H1 (cell line): ENCODE results near the gene USP54. TPM values are rescaled to one million over a fixed set of nuclear protein-coding genes. Genes with fewer than 3 reads are reported as not detected.

Source experiments
- CTCF ChIA-PET: fragments of 300-600 bp; sonication (Branson Sonifier 250); formaldehyde crosslinking; loops from one replicate; lab custom pipeline; 2021; ENCODE audit not compliant: partially characterized antibody; lab: Charles Lee
- POLR2A ChIA-PET: fragments of 300-600 bp; sonication (Branson Sonifier 250); formaldehyde crosslinking; loops from one replicate; lab custom pipeline; 2021; ENCODE audit warnings: inconsistent platforms; ENCODE audit not compliant: partially characterized antibody; lab: Charles Lee
- DNase-seq, 2 experiments: peaks; one replicate each; pipeline versions ENCODE4 v3.0.0 to v3.0.0-alpha.2; 2010 to 2022; ENCODE audit warnings: low spot score in 2 of 2, low read depth in 1 of 2, mixed read lengths in 1 of 2
- FAIRE-seq: peaks from 2 replicates; lab custom pipeline; 2011; peaks lifted over from hg19 to GRCh38; lab: Jason Lieb, UNC
- H2AFZ ChIP-seq: 2 replicates; pipeline ENCODE4 v1.8.1; 2012; ENCODE audit warnings: low read length, inconsistent platforms
- H2AK5ac ChIP-seq: 2 replicates; pipeline ENCODE4 v1.6.1; 2013; ENCODE audit warnings: low read depth, low read length
- H2BK120ac ChIP-seq: replicated peaks from 2 replicates; pipeline ENCODE3; 2013; ENCODE audit warnings: low read depth, low read length, inconsistent platforms
- H2BK12ac ChIP-seq: 2 replicates; pipeline ENCODE4 v1.6.1; 2013; ENCODE audit warnings: low read depth, low read length
- H2BK15ac ChIP-seq: 2 replicates; pipeline ENCODE4 v1.6.1; 2013; ENCODE audit warnings: low read length
- H2BK20ac ChIP-seq: 2 replicates; pipeline ENCODE4 v1.6.1; 2013; ENCODE audit warnings: low read length
- H2BK5ac ChIP-seq: 2 replicates; pipeline ENCODE4 v1.6.1; 2013; ENCODE audit warnings: low read depth, low read length
- H3K14ac ChIP-seq: 2 replicates; pipeline ENCODE4 v1.6.1; 2013; ENCODE audit warnings: inconsistent platforms; ENCODE audit not compliant: insufficient read length
- H3K18ac ChIP-seq: 2 replicates; pipeline ENCODE4 v1.6.1; 2013; ENCODE audit warnings: low read length; ENCODE audit errors: extremely low read depth
- H3K23ac ChIP-seq: 2 replicates; pipeline ENCODE4 v1.6.1; 2013; ENCODE audit warnings: inconsistent platforms; ENCODE audit not compliant: insufficient read length
- H3K23me2 ChIP-seq: 2 replicates; pipeline ENCODE4 v1.6.1; 2013; ENCODE audit warnings: low read depth, low read length
- H3K27ac ChIP-seq: 2 replicates; pipeline ENCODE4 v1.6.1; 2011; ENCODE audit warnings: low read depth, low read length, inconsistent platforms
- H3K27me3 ChIP-seq, 4 experiments: replicated peaks in 1 of 4; 1 replicate in 1 of 4; 2 replicates in 3 of 4; pipeline versions ENCODE4 v1.6.1 to v1.8.1; 2011 to 2013; ENCODE audit warnings: low read length in 3 of 4, mild to moderate bottlenecking in 3 of 4, inconsistent platforms in 2 of 4, mixed read lengths in 2 of 4, moderate library complexity in 1 of 4; ENCODE audit not compliant: control insufficient read depth in 3 of 4, insufficient read depth in 3 of 4; ENCODE audit errors: extremely low read depth in 1 of 4
- H3K36me3 ChIP-seq, 4 experiments: 2 replicates each; pipeline versions ENCODE4 v1.6.1 to v1.8.1; 2011 to 2013; ENCODE audit warnings: mild to moderate bottlenecking in 4 of 4, low read length in 3 of 4, moderate library complexity in 2 of 4, control low read depth in 1 of 4, inconsistent platforms in 1 of 4; ENCODE audit not compliant: insufficient read depth in 4 of 4, control insufficient read depth in 2 of 4
- H3K4ac ChIP-seq: replicated peaks from 2 replicates; pipeline ENCODE3; 2013; ENCODE audit warnings: low read length, low read depth, mixed read lengths, inconsistent platforms; ENCODE audit not compliant: insufficient read length
- H3K4me1 ChIP-seq, 4 experiments: replicated peaks in 1 of 4; 1 replicate in 1 of 4; 2 replicates in 3 of 4; pipeline versions ENCODE4 v1.6.1 to v1.8.1; 2011 to 2013; ENCODE audit warnings: low read length in 3 of 4, inconsistent platforms in 2 of 4, mixed read lengths in 1 of 4; ENCODE audit not compliant: insufficient read depth in 4 of 4, control insufficient read depth in 3 of 4
- H3K4me2 ChIP-seq, 2 experiments: 2 replicates each; pipeline versions ENCODE4 v1.6.1 to v1.8.1; 2011 to 2013; ENCODE audit warnings: low read depth in 2 of 2, low read length in 2 of 2, control low read depth in 1 of 2, inconsistent platforms in 1 of 2, mild to moderate bottlenecking in 1 of 2; ENCODE audit not compliant: insufficient read depth in 1 of 2
- H3K4me3 ChIP-seq, 4 experiments: fragments of 200-600, 300-600 bp in 1 of 4; sonication (generic), shearing (Covaris generic), sonication (Bioruptor Twin) in 1 of 4; 2 replicates each; pipeline versions ENCODE4 v1.5.1 to v1.8.1; 2011 to 2016; ENCODE audit warnings: low read length in 4 of 4, low read depth in 3 of 4, control low read depth in 2 of 4, inconsistent platforms in 2 of 4, mild to moderate bottlenecking in 2 of 4, mixed read lengths in 1 of 4, moderate library complexity in 1 of 4; ENCODE audit not compliant: insufficient read depth in 2 of 4; ENCODE audit errors: extremely low read depth in 1 of 4
- H3K56ac ChIP-seq: replicated peaks from 2 replicates; pipeline ENCODE3; 2013; ENCODE audit warnings: low read depth, mild to moderate bottlenecking, mixed read lengths, low read length, inconsistent platforms; ENCODE audit not compliant: insufficient read length
- H3K79me1 ChIP-seq: 2 replicates; pipeline ENCODE4 v1.6.1; 2013; ENCODE audit warnings: low read depth, low read length, control low read depth
- H3K79me2 ChIP-seq, 2 experiments: 2 replicates each; pipeline versions ENCODE4 v1.6.1 to v1.8.1; 2012 to 2013; ENCODE audit warnings: low read length in 2 of 2, mild to moderate bottlenecking in 2 of 2, inconsistent platforms in 1 of 2; ENCODE audit not compliant: insufficient read depth in 2 of 2, control insufficient read depth in 1 of 2
- H3K9ac ChIP-seq, 4 experiments: replicated peaks in 1 of 4; 1 replicate in 1 of 4; 2 replicates in 3 of 4; pipeline versions ENCODE4 v1.6.1 to v1.8.1; 2011 to 2013; ENCODE audit warnings: low read depth in 3 of 4, low read length in 3 of 4, control low read depth in 2 of 4, mild to moderate bottlenecking in 2 of 4, moderate library complexity in 2 of 4, inconsistent platforms in 1 of 4; ENCODE audit errors: extremely low read depth in 1 of 4
- H3K9me3 ChIP-seq, 2 experiments: 2 replicates each; pipeline versions ENCODE4 v1.6.1 to v1.8.1; 2012 to 2013; ENCODE audit warnings: mild to moderate bottlenecking in 2 of 2, moderate library complexity in 2 of 2, control low read depth in 1 of 2, inconsistent platforms in 1 of 2, low read depth in 1 of 2, low read length in 1 of 2, mixed read lengths in 1 of 2; ENCODE audit not compliant: insufficient read depth in 2 of 2
- H4K20me1 ChIP-seq, 2 experiments: replicated peaks in 1 of 2; 2 replicates each; pipeline versions ENCODE3 to v1.8.1; 2011 to 2013; ENCODE audit warnings: inconsistent platforms in 2 of 2, low read length in 2 of 2, mild to moderate bottlenecking in 1 of 2; ENCODE audit not compliant: insufficient read depth in 2 of 2, control insufficient read depth in 1 of 2
- H4K5ac ChIP-seq: 2 replicates; pipeline ENCODE4 v1.6.1; 2013; ENCODE audit warnings: low read length, low read depth, mixed read lengths, inconsistent platforms; ENCODE audit not compliant: insufficient read length
- H4K8ac ChIP-seq: 2 replicates; pipeline ENCODE4 v1.8.0; 2013; ENCODE audit warnings: mild to moderate bottlenecking, moderate library complexity, low read length, inconsistent platforms; ENCODE audit not compliant: insufficient read depth; ENCODE audit errors: extremely low read depth
- H4K91ac ChIP-seq: replicated peaks from 2 replicates; pipeline ENCODE3; 2013; ENCODE audit warnings: low read length, mixed read lengths, inconsistent platforms; ENCODE audit not compliant: insufficient read length
- CREB1 ChIP-seq: IDR thresholded peaks from 2 replicates; pipeline ENCODE4 v1.6.1; 2012; ENCODE audit warnings: inconsistent platforms
- GTF2F1 ChIP-seq: IDR thresholded peaks from 2 replicates; pipeline ENCODE4 v1.6.1; 2012; ENCODE audit warnings: low read depth, low read length, improper control_type of control experiment, borderline replicate concordance
- KDM4A ChIP-seq: IDR thresholded peaks from one replicate; pipeline ENCODE4 v1.7.1; 2012; ENCODE audit warnings: low read depth, mild to moderate bottlenecking, moderate library complexity, low read length, inconsistent platforms; ENCODE audit not compliant: severe bottlenecking
- POLR2AphosphoS5 ChIP-seq: IDR thresholded peaks from 2 replicates; pipeline ENCODE4 v1.6.1; 2011; ENCODE audit warnings: low read depth, low read length
- WGBS, 2 experiments: shearing (Covaris generic) in 1 of 2; methylation state at CpG; one replicate each; pipeline versions ENCODE4 v1.1.6 to v1.1.7; 2013 to 2015; ENCODE audit warnings: low lambda C conversion rate in 2 of 2, mixed read lengths in 2 of 2, inconsistent platforms in 1 of 2, low coverage in 1 of 2, missing lambda C conversion rate in 1 of 2; ENCODE audit not compliant: insufficient replicate concordance in 2 of 2, insufficient coverage in 1 of 2, insufficient read length in 1 of 2; ENCODE audit errors: extremely low coverage in 1 of 2, missing lambda C conversion rate in 1 of 2; 5-methylcytosine and 5-hydroxymethylcytosine counted together
- polyA plus RNA-seq, 7 experiments: library from polyadenylated mRNA; depleted of rRNA in 3 of 7; stranded (reverse) in 5 of 7; unstranded in 2 of 7; fragments of >200 nt in 5 of 7; fragments of 200-250 nt in 2 of 7; gene quantifications; 1 replicate in 5 of 7; 2 replicates in 1 of 7; 4 replicates in 1 of 7; pipeline versions ENCODE4 v1.2.1 to v1.2.3, GENCODE V29; 2011 to 2013; ENCODE audit warnings: missing spikeins in 2 of 7, mixed read lengths in 2 of 7
- total RNA-seq: library from RNA; stranded (reverse); fragmentation: NEBNext Ultra II Directional; extraction: Animal tissue kit (Norgen Biotek cat#: 25700); gene quantifications from 2 replicates; pipeline ENCODE4 v1.2.1, GENCODE V29; 2021

The USP54 gene
- total and polyA plus RNA-seq, 2 of the 8 experiments (the other 6 are each of a cell fraction or from before 2014, with no cell fraction given) = 46.2 to 65.6 TPM

DNA sequence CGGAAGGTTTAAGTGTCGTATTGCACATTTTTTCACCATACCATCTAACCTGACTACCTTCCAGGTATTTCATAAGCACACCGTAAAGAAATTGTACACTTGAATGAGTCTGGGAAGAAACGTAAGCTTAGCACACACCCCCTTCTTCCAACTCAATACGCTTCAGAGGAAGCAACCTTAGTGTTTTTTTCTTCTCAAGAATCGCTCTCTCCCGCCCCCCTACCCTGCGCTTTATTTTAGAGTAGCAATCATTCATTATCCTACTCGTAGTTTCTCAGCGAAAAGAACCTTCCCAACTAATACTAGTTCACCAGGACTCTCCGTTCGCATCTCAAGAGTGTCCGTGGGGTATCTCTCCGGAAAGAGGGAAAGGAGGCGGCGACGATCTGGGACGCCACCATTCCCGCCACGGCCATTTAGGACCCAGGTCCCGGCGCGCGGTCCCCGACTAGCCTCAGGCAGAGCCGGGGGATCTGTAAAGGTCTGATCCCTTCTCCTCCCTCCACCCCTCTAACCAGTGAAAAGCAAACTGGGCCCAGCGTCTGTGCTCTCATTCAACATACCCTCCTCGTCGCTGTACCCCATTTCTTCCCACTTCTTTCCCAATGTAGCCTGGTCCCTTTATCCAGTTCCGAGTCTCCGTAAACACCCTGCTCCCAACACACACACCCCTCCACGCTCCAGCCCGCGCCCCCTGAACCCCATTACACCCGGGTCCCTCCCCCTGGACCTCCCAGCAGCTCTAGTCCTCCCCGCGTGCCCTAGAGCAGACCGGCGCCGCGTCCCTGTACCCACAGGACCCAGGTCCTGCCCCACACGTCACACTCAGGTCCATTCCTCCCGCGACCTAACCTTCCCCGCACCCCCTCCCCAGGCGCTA is 34.1 kb upstream of the USP54 start:
- Histone ChIP-seq H3K79me2 (peaks cover 0 to 30% of the 10 kb centered on the region in 2 experiments; a peak in 3 of 4 replicates), H2BK5ac (peak overlapping the region; percentile 96), H4K5ac (peak overlapping the region; percentile 82), H2BK15ac (no peak overlapping the region), H3K9ac (peak overlapping the region; percentile 85 to 98 (median 94)), H3K9me3 (no peaks in the 10 kb centered on the region), H3K18ac (peak overlapping the region; percentile 75), H4K20me1 (no peaks in the 10 kb centered on the region), H2BK12ac (peak overlapping the region; percentile 77), H3K36me3 (no peaks in the 10 kb centered on the region), H4K91ac (peak overlapping the region; percentile 70), H3K79me1 (peaks cover 5% of the 10 kb centered on the region; the same call in 1 of the 2 replicates), H3K4ac (no peak overlapping the region), H2BK120ac (no peak overlapping the region), H3K4me2 (peak overlapping the region; percentile 68 to 87), H3K4me3 (peak overlapping the region; percentile 83 to 99 (median 98)), H3K23me2 (peaks cover 5% of the 10 kb centered on the region; the same call in 1 of the 2 replicates), H3K23ac (no peak overlapping the region), H3K27ac (peak overlapping the region; percentile 82), H3K27me3 (no peaks in the 10 kb centered on the region), H3K56ac (peak overlapping the region; percentile 57), H2BK20ac (no peak overlapping the region), H2AK5ac (no peak overlapping the region), H2AFZ (peak overlapping the region; percentile 87), H4K8ac (peak overlapping the region; percentile 82; the same call in 1 of the 2 replicates), H3K14ac (no peak overlapping the region), H3K4me1 (no peaks in the 10 kb centered on the region; a peak in 1 of 7 replicates)
- DNase-seq = no peak
- ChIA-PET CTCF (interaction anchor here (1.2 to 6.8 kb wide), 5 partner anchors 17 to 96 kb away, joined by 3 to 29 read pairs (median 4); partner anchors contain the start of gene USP54), POLR2A (interaction anchor here (0.8 to 2.2 kb wide), 17 partner anchors 9 to 378 kb away, joined by 3 to 26 read pairs (median 5); partner anchors contain the start of genes DNAJC9 and USP54)
- FAIRE-seq = no peak
- WGBS, 2 experiments = 1% methylated on average over 35 of the region's 46 CpGs; no CpG with 5 or more reads in 1 of the 2 experiments
- TF ChIP-seq POLR2AphosphoS5 = peak; percentile 52; the same call in 1 of the 2 replicates
- TF ChIP-seq KDM4A = peak; percentile 44
- 0 out of 2 replicates have a peak, but pooled peaks have one; percentile 12 for TF ChIP-seq CREB1
- no peak for TF ChIP-seq GTF2F1
